K562 (cell line): ENCODE data around the gene CPZ. TPM values are rescaled to one million over a fixed set of nuclear protein-coding genes. Genes with fewer than 3 reads are reported as not detected.

ENCODE experiments used
- ATAC-seq: fragments of 200-7000 bp; cut with Tn5 transposase; 3 replicates; pipeline ENCODE4 v1.9.1; 2020; ENCODE audit warnings: moderate library complexity
- BruUV-seq: library from RNA; stranded (reverse); fragments of 400-500 nt; replicated peaks from 2 replicates; lab custom pipeline; 2021; lab: Mats Ljungman, UMichigan
- CTCF ChIA-PET: fragments of 300-600 bp; formaldehyde crosslinking; extraction: SDS; loops from one replicate; lab custom pipeline; 2021; ENCODE audit warnings: low intra/inter-chr PET ratio; lab: Yijun Ruan, JAX
- POLR2A ChIA-PET: fragments of 300-600, 350-650 bp; sonication (Branson Sonifier 250); formaldehyde crosslinking; extraction: SDS; loops from one replicate; lab custom pipeline; 2021; ENCODE audit warnings: antibody characterized with exemption, inconsistent platforms; lab: Yijun Ruan, JAX
- DNase-seq, 4 experiments: peaks; one replicate each; pipeline versions ENCODE4 v3.0.0 to v3.0.0-alpha.2; 2011 to 2018; ENCODE audit warnings: low spot score in 3 of 4, mixed read lengths in 3 of 4; ENCODE audit errors: extremely low read depth in 1 of 4
- FAIRE-seq: peaks from 2 replicates; lab custom pipeline; 2011; peaks lifted over from hg19 to GRCh38; lab: Jason Lieb, UNC
- H2AFZ ChIP-seq: 2 replicates; pipeline ENCODE4 v1.6.0; 2011; ENCODE audit warnings: low read depth, low read length, control low read depth, inconsistent platforms
- H3K27ac ChIP-seq: fragments of 200-600 bp; 3 replicates; pipeline ENCODE4 v1.8.0; 2011; ENCODE audit warnings: low read depth, mild to moderate bottlenecking, control low read depth, inconsistent platforms, low read length, moderate library complexity, mixed read lengths; ENCODE audit errors: extremely low read depth
- H3K27me3 ChIP-seq, 2 experiments: fragments of 300-600 bp in 1 of 2; 2 replicates in 1 of 2; 3 replicates in 1 of 2; pipeline versions ENCODE4 v1.6.0 to v1.8.0; 2011; ENCODE audit warnings: inconsistent platforms in 2 of 2, low read length in 2 of 2, mild to moderate bottlenecking in 1 of 2, mixed read lengths in 1 of 2, moderate library complexity in 1 of 2; ENCODE audit not compliant: control insufficient read depth in 2 of 2, insufficient read depth in 2 of 2
- H3K36me3 ChIP-seq: fragments of 300-600 bp; 3 replicates; pipeline ENCODE4 v1.8.0; 2011; ENCODE audit warnings: mild to moderate bottlenecking, low read length, inconsistent platforms; ENCODE audit not compliant: control insufficient read depth, insufficient read depth
- H3K4me1 ChIP-seq, 2 experiments: fragments of 200-600 bp in 1 of 2; replicated peaks in 1 of 2; 2 replicates in 1 of 2; 3 replicates in 1 of 2; pipeline versions ENCODE4 v1.5.1 to v1.8.0; 2011; ENCODE audit warnings: inconsistent platforms in 2 of 2, low read length in 2 of 2, mild to moderate bottlenecking in 1 of 2, mixed read lengths in 1 of 2, moderate library complexity in 1 of 2; ENCODE audit not compliant: control insufficient read depth in 2 of 2, insufficient read depth in 2 of 2
- H3K4me2 ChIP-seq: 2 replicates; pipeline ENCODE4 v1.6.1; 2011; ENCODE audit warnings: low read length, control low read depth, inconsistent platforms, mixed read lengths; ENCODE audit not compliant: insufficient read depth
- H3K4me3 ChIP-seq: fragments of 200-600 bp; sonication (generic), shearing (Covaris generic); 2 replicates; pipeline ENCODE4 v1.5.1; 2016; ENCODE audit warnings: control low read depth, inconsistent platforms
- H3K79me2 ChIP-seq: fragments of 200-600 bp; 3 replicates; pipeline ENCODE4 v1.8.0; 2011; ENCODE audit warnings: low read length, inconsistent platforms; ENCODE audit not compliant: control insufficient read depth, insufficient read depth
- H3K9ac ChIP-seq, 2 experiments: 2 replicates each; pipeline versions ENCODE4 v1.6.0 to v1.6.1; 2011; ENCODE audit warnings: low read depth in 2 of 2, low read length in 2 of 2, control low read depth in 1 of 2, inconsistent platforms in 1 of 2, mild to moderate bottlenecking in 1 of 2, mixed read lengths in 1 of 2; ENCODE audit not compliant: insufficient read depth in 1 of 2
- H3K9me1 ChIP-seq: one replicate; pipeline ENCODE4 v1.6.0; 2011; ENCODE audit warnings: inconsistent platforms, mild to moderate bottlenecking, low read length, moderate library complexity; ENCODE audit not compliant: control insufficient read depth, insufficient read depth
- H3K9me3 ChIP-seq: replicated peaks from 2 replicates; pipeline ENCODE4 v1.5.1; 2011; ENCODE audit warnings: low read depth, low read length, inconsistent platforms; ENCODE audit not compliant: control insufficient read depth, insufficient read depth
- H4K20me1 ChIP-seq: replicated peaks from 2 replicates; pipeline ENCODE4 v1.6.1; 2011; ENCODE audit warnings: low read length, inconsistent platforms, mixed read lengths; ENCODE audit not compliant: control insufficient read depth, insufficient read depth
- C11orf30 ChIP-seq: fragments of 450-650 bp; IDR thresholded peaks from 2 replicates; pipeline ENCODE4 v1.6.1; 2016; ENCODE audit warnings: low read depth, mild to moderate bottlenecking
- ETS2 ChIP-seq: IDR thresholded peaks from 2 replicates; pipeline ENCODE4 v1.6.1; 2016; ENCODE audit warnings: borderline replicate concordance, missing genetic modification characterization, mild to moderate bottlenecking, moderate library complexity, missing compliant biosample characterization; ENCODE audit not compliant: poor library complexity, severe bottlenecking
- KDM5B ChIP-seq: fragments of 200-600 bp; sonication (generic); IDR thresholded peaks from 2 replicates; pipeline ENCODE4 v1.6.1; 2012; ENCODE audit warnings: low read depth, mild to moderate bottlenecking, moderate library complexity, low read length, control low read depth, inconsistent platforms; ENCODE audit not compliant: insufficient replicate concordance
- KLF1 ChIP-seq: fragments of 450-650 bp; IDR thresholded peaks from 2 replicates; pipeline ENCODE4 v1.6.1; 2016; ENCODE audit warnings: missing genetic modification characterization, missing compliant biosample characterization
- NELFE ChIP-seq: IDR thresholded peaks from 2 replicates; pipeline ENCODE4 v1.6.1; 2011; ENCODE audit warnings: mild to moderate bottlenecking; ENCODE audit not compliant: insufficient read depth, insufficient read length
- POLR2AphosphoS5 ChIP-seq: IDR thresholded peaks from 2 replicates; pipeline ENCODE4 v1.6.1; 2011; ENCODE audit warnings: mild to moderate bottlenecking, low read depth, low read length, moderate library complexity; ENCODE audit not compliant: control insufficient read depth, insufficient read depth
- RUNX1 ChIP-seq: sonication (generic); IDR thresholded peaks from 2 replicates; pipeline ENCODE4 v1.6.1; 2016; ENCODE audit warnings: antibody characterized with exemption, low read depth
- TGIF2 ChIP-seq: sonication (generic); formaldehyde crosslinking; IDR thresholded peaks from 2 replicates; pipeline ENCODE4 v1.8.1; 2022; ENCODE audit warnings: mild to moderate bottlenecking, missing genetic modification reagents, moderate library complexity
- ZMIZ1 ChIP-seq, 2 experiments: fragments of 150-350 bp in 1 of 2; IDR thresholded peaks; 2 replicates each; pipeline ENCODE4 v1.6.1; 2012 to 2016; ENCODE audit warnings: low read depth in 2 of 2, low read length in 2 of 2, mild to moderate bottlenecking in 1 of 2, moderate library complexity in 1 of 2
- WGBS: fragments of 100-300 bp; shearing (Covaris generic); methylation state at CpG from one replicate; pipeline ENCODE4 v1.1.6; 2016; ENCODE audit warnings: low coverage, mixed read lengths; ENCODE audit not compliant: insufficient coverage; ENCODE audit errors: missing lambda C conversion rate; 5-methylcytosine and 5-hydroxymethylcytosine counted together
- in situ Hi-C: fragments of 300-500 bp; cut with MboI; formaldehyde crosslinking; loops from 4 replicates; pipeline ENCODE4 v1.15.0; 2018; ENCODE audit warnings: inconsistent platforms, mixed read lengths
- intact Hi-C: fragments of 100-400 bp; cut with micrococcal nuclease; formaldehyde crosslinking; loops from 2 replicates; pipeline ENCODE4 v1.14.2; 2022
- polyA plus RNA-seq, 8 experiments: library from polyadenylated mRNA; depleted of rRNA in 4 of 8; stranded (reverse) in 5 of 8; unstranded in 3 of 8; fragments of >200 nt; fragmentation: Nextera tagmentation in 2 of 8; fragmentation: Illumina TruSeq in 1 of 8; extraction: Ambion mirVana in 2 of 8; extraction: Trizol in 1 of 8; gene quantifications; 2 replicates each; pipeline versions ENCODE4 v1.2.1 to v1.2.3, GENCODE V29; 2011 to 2014; ENCODE audit warnings: inconsistent platforms in 1 of 8, missing spikeins in 1 of 8
- total RNA-seq, 7 experiments: library from RNA; depleted of rRNA in 6 of 7; stranded (reverse); fragments of >200 nt in 6 of 7; fragmentation: Illumina TruSeq in 2 of 7; extraction: Trizol in 2 of 7; gene quantifications; 2 replicates each; pipeline versions ENCODE4 v1.2.1 to v1.2.3, GENCODE V29; 2011 to 2021; ENCODE audit warnings: low replicate concordance in 1 of 7
- TF ChIP-seq, protein P1 (sequence below): sonication (generic); formaldehyde crosslinking; IDR thresholded peaks from 2 replicates; pipeline ENCODE4 v1.8.0; 2023; ENCODE audit warnings: missing genetic modification reagents, mild to moderate bottlenecking, borderline replicate concordance
- TF ChIP-seq, protein P2 (sequence below): fragments of 250-450 bp; sonication (Bioruptor Pico); IDR thresholded peaks from 2 replicates; pipeline ENCODE4 v1.8.0; 2021; ENCODE audit warnings: mild to moderate bottlenecking, moderate library complexity

Gene CPZ
- total and polyA plus RNA-seq, 9 of the 15 experiments (the other 6 are each of a cell fraction or from before 2014, with no cell fraction given): 0.06 to 2.2 (median 1.2) TPM; not detected in 1

DNA sequence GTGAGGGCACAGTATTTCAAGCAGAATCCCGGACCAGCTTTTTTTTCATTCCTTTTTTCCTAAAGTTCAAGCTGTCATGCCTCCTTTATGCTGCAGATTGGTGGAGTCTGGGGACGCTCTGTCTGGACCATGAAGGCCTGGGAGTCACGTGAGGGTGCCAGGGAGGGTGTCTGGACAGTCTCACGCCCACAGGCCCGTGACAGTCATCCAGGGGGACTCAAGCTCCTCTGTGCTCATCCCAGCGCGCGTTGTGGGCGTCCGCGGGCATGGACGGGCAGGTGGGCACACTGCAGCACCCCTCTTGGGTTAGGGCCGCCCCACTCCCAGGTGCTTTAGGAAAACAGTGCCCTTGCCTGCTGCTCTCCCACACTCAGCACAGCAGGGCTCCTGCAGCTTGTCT lies 4.8 kb downstream of the CPZ start:
- H4K20me1 ChIP-seq: peaks cover 4% of the 10 kb centered on the region; the same call in 1 of the 2 replicates
- peaks cover 2% of the 10 kb centered on the region in 2 experiments; a peak in 3 of 5 replicates for H3K27me3 ChIP-seq
- H2AFZ ChIP-seq: no peak overlapping the region
- in situ Hi-C loops (loop anchor here (5.0 kb wide), 1 partner anchor 135 kb away; no protein-coding TSS in a partner anchor), intact Hi-C loops (no loop called here)
- WGBS: 55% methylated on average over 13 of the region's 13 CpGs
- ATAC-seq (no peak), FAIRE-seq (no peak), DNase-seq (no peak)
- H3K79me2 ChIP-seq: no peaks in the 10 kb centered on the region; the same call in 2 of the 3 replicates
- BruUV-seq: no TSS peak
- POLR2A ChIA-PET: interaction anchor here (1.1 to 1.2 kb wide), 2 partner anchors 74 to 129 kb away, joined by 3 read pairs; no protein-coding TSS in a partner anchor
- H3K27ac ChIP-seq: no peak overlapping the region
- H3K9ac ChIP-seq: no peak overlapping the region
- H3K9me3 ChIP-seq: no peaks in the 10 kb centered on the region
- H3K9me1 ChIP-seq: no peaks in the 10 kb centered on the region
- no peaks in the 10 kb centered on the region for H3K36me3 ChIP-seq
- no peak overlapping the region for H3K4me3 ChIP-seq
- H3K4me2 ChIP-seq: no peak overlapping the region
- CTCF ChIA-PET: no interaction called here
- H3K4me1 ChIP-seq: peaks cover 13 to 45% of the 10 kb centered on the region in 2 experiments; a peak in 4 of 5 replicates
- no peak for TF ChIP-seq NELFE
- no peak for TF ChIP-seq KLF1
- TF ChIP-seq ETS2 (tag): no peak
- TF ChIP-seq POLR2AphosphoS5: no peak
- TF ChIP-seq, protein P1, sequence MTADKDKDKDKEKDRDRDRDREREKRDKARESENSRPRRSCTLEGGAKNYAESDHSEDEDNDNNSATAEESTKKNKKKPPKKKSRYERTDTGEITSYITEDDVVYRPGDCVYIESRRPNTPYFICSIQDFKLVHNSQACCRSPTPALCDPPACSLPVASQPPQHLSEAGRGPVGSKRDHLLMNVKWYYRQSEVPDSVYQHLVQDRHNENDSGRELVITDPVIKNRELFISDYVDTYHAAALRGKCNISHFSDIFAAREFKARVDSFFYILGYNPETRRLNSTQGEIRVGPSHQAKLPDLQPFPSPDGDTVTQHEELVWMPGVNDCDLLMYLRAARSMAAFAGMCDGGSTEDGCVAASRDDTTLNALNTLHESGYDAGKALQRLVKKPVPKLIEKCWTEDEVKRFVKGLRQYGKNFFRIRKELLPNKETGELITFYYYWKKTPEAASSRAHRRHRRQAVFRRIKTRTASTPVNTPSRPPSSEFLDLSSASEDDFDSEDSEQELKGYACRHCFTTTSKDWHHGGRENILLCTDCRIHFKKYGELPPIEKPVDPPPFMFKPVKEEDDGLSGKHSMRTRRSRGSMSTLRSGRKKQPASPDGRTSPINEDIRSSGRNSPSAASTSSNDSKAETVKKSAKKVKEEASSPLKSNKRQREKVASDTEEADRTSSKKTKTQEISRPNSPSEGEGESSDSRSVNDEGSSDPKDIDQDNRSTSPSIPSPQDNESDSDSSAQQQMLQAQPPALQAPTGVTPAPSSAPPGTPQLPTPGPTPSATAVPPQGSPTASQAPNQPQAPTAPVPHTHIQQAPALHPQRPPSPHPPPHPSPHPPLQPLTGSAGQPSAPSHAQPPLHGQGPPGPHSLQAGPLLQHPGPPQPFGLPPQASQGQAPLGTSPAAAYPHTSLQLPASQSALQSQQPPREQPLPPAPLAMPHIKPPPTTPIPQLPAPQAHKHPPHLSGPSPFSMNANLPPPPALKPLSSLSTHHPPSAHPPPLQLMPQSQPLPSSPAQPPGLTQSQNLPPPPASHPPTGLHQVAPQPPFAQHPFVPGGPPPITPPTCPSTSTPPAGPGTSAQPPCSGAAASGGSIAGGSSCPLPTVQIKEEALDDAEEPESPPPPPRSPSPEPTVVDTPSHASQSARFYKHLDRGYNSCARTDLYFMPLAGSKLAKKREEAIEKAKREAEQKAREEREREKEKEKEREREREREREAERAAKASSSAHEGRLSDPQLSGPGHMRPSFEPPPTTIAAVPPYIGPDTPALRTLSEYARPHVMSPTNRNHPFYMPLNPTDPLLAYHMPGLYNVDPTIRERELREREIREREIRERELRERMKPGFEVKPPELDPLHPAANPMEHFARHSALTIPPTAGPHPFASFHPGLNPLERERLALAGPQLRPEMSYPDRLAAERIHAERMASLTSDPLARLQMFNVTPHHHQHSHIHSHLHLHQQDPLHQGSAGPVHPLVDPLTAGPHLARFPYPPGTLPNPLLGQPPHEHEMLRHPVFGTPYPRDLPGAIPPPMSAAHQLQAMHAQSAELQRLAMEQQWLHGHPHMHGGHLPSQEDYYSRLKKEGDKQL (CRISPR knock-in tag): no peak
- no peak for TF ChIP-seq C11orf30
- TF ChIP-seq KDM5B: no peak
- TF ChIP-seq TGIF2: no peak
- no peak for TF ChIP-seq ZMIZ1 (IDR thresholded peaks at IDR 0.05; ENCODE audit: low read depth in 2 of 2, low read length in 2 of 2)
- TF ChIP-seq, protein P2, sequence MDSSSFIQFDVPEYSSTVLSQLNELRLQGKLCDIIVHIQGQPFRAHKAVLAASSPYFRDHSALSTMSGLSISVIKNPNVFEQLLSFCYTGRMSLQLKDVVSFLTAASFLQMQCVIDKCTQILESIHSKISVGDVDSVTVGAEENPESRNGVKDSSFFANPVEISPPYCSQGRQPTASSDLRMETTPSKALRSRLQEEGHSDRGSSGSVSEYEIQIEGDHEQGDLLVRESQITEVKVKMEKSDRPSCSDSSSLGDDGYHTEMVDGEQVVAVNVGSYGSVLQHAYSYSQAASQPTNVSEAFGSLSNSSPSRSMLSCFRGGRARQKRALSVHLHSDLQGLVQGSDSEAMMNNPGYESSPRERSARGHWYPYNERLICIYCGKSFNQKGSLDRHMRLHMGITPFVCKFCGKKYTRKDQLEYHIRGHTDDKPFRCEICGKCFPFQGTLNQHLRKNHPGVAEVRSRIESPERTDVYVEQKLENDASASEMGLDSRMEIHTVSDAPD (CRISPR knock-in tag): no peak
- no peak for TF ChIP-seq RUNX1
